Thoracic aorta (tissue), 2 donors: ENCODE measurements around the gene P4HA2. TPM values are rescaled to one million over a fixed set of nuclear protein-coding genes. Genes with fewer than 3 reads are reported as not detected.

Source experiments
- ATAC-seq: fragments of 150-250 bp; one replicate; pipeline ENCODE4 v1.8.0; 2017; ENCODE audit warnings: low read depth; ENCODE audit not compliant: insufficient number of reproducible peaks, low FRiP score
- DNase-seq: peaks from one replicate; pipeline ENCODE4 v3.0.0-alpha.2; 2020; ENCODE audit warnings: low spot score
- H3K27ac ChIP-seq, 2 donors: fragments of 200-600 bp; sonication (generic); 1 replicate in 1 of 2; 2 replicates in 1 of 2; pipeline ENCODE4 v1.5.1; 2016; ENCODE audit warnings: mild to moderate bottlenecking in 2 of 2, moderate library complexity in 2 of 2
- H3K27me3 ChIP-seq: fragments of 200-600 bp; sonication (generic); replicated peaks from 2 replicates; pipeline ENCODE4 v1.6.0; 2016; ENCODE audit warnings: mild to moderate bottlenecking; ENCODE audit not compliant: insufficient read depth
- H3K36me3 ChIP-seq: fragments of 200-600 bp; sonication (generic); one replicate; pipeline ENCODE4 v1.5.1; 2016
- H3K4me1 ChIP-seq, 2 donors: fragments of 200-600 bp; sonication (generic); 1 replicate in 1 of 2; 2 replicates in 1 of 2; pipeline versions ENCODE4 v1.5.1 to v1.6.0; 2016; ENCODE audit warnings: low read depth in 2 of 2, mild to moderate bottlenecking in 1 of 2; ENCODE audit not compliant: control insufficient read depth in 1 of 2
- H3K4me3 ChIP-seq: fragments of 200-600 bp; sonication (generic); 2 replicates; pipeline ENCODE4 v1.5.1; 2016; ENCODE audit warnings: mild to moderate bottlenecking
- H3K9me3 ChIP-seq: fragments of 200-600 bp; sonication (generic); 2 replicates; pipeline ENCODE4 v1.5.1; 2016
- CTCF ChIP-seq: fragments of 200-600 bp; sonication (generic); IDR thresholded peaks from one replicate; pipeline ENCODE4 v1.5.1; 2019; ENCODE audit warnings: antibody characterized with exemption
- total RNA-seq, 2 donors: library from RNA; depleted of rRNA; stranded (reverse); fragments of >200 nt; gene quantifications; one replicate each; pipeline versions ENCODE4 v1.1.0 to v1.2.3, GENCODE V29; 2016

Gene P4HA2
- total RNA-seq, 2 donors from 2014 or later = 31.3 to 47.7 TPM

GRCh38 chr5:132251220-132251725 is 23.6 kb upstream of the P4HA2 start:
- peak overlapping the region; percentile 65 to 87 for H3K27ac ChIP-seq
- no peaks in the 10 kb centered on the region for H3K27me3 ChIP-seq
- no peak for TF ChIP-seq CTCF
- H3K4me3 ChIP-seq = no peak overlapping the region
- H3K9me3 ChIP-seq = peaks cover 2% of the 10 kb centered on the region
- H3K36me3 ChIP-seq = no peaks in the 10 kb centered on the region
- H3K4me1 ChIP-seq = peaks cover 14 to 38% of the 10 kb centered on the region in 2 donors
- DNase-seq (no peak), ATAC-seq (peak; percentile 64)

GRCh38 chr5:132250547-132250946 is 22.9 kb upstream of the P4HA2 start:
- DNase-seq = no peak
- peaks cover 14 to 33% of the 10 kb centered on the region in 2 donors for H3K4me1 ChIP-seq
- H3K27me3 ChIP-seq = no peaks in the 10 kb centered on the region
- H3K27ac ChIP-seq = peak overlapping the region; percentile 65 to 87
- H3K36me3 ChIP-seq = no peaks in the 10 kb centered on the region
- no peak for TF ChIP-seq CTCF
- ATAC-seq = no peak
- H3K4me3 ChIP-seq = no peak overlapping the region
- H3K9me3 ChIP-seq = peaks cover 2% of the 10 kb centered on the region

GRCh38 chr5:132246806-132247205 is 19.2 kb upstream of the P4HA2 start:
- ATAC-seq = no peak
- no peak overlapping the region for H3K27ac ChIP-seq
- H3K27me3 ChIP-seq = no peaks in the 10 kb centered on the region
- H3K4me3 ChIP-seq = no peak overlapping the region
- peaks cover 2% of the 10 kb centered on the region for H3K9me3 ChIP-seq
- peaks cover 0 to 11% of the 10 kb centered on the region in 2 donors for H3K4me1 ChIP-seq
- DNase-seq = no peak
- H3K36me3 ChIP-seq = no peaks in the 10 kb centered on the region
- TF ChIP-seq CTCF = no peak

- no peak for TF ChIP-seq CTCF
- ATAC-seq = no peak
- H3K27ac ChIP-seq = no peak overlapping the region
Measured at GRCh38 chr5:132245593-132245992, 17.9 kb upstream of the P4HA2 start.

GRCh38 chr5:132243366-132243977 is 15.8 kb upstream of the P4HA2 start:
- TF ChIP-seq CTCF = no peak

More at GRCh38 chr5:132245593-132245992, 17.9 kb upstream of the P4HA2 start:
- Histone ChIP-seq H3K36me3 (no peaks in the 10 kb centered on the region), H3K9me3 (peaks cover 2% of the 10 kb centered on the region), H3K27me3 (no peaks in the 10 kb centered on the region), H3K4me1 (no peaks in the 10 kb centered on the region), H3K4me3 (no peak overlapping the region)
- DNase-seq = no peak

More at GRCh38 chr5:132243366-132243977, 15.8 kb upstream of the P4HA2 start:
- Histone ChIP-seq H3K36me3 (no peaks in the 10 kb centered on the region), H3K4me1 (no peaks in the 10 kb centered on the region), H3K9me3 (peaks cover 2% of the 10 kb centered on the region), H3K27ac (no peak overlapping the region), H3K27me3 (no peaks in the 10 kb centered on the region), H3K4me3 (no peak overlapping the region)
- no peak for ATAC-seq
- DNase-seq = no peak
